HG03469 (cell line): ENCODE results near the gene ASMT.
"Not testable (repeated sequence)": the region's sequence is repeated elsewhere in the genome, so short reads cannot be mapped to it uniquely, and the experiment has no call there.

ENCODE experiments used
- ATAC-seq: cut with Tn5 transposase; IDR thresholded peaks from one replicate; pipeline ENCODE4 v1.9.1; 2021; ENCODE audit warnings: mild to moderate bottlenecking, moderate library complexity, moderate number of reproducible peaks; ENCODE audit not compliant: unreplicated experiment

The ASMT gene

GRCh38 chrX:1614927-1615326 lies at the start of gene ASMT:
Gene ASMT, plus strand, starts transcription at chrX:1615059. Its CDS starts 141 bp downstream, at chrX:1615200.
- no peak for ATAC-seq

- ATAC-seq = not testable (repeated sequence)
These were observed 40.7 kb upstream of the ASMT start for GRCh38 chrX:1574181-1574580.

GRCh38 chrX:1576201-1576992 lies 38.5 kb upstream of the ASMT start:
- ATAC-seq = no peak

- ATAC-seq = no peak
These were observed 37.0 kb upstream of the ASMT start for GRCh38 chrX:1577845-1578244.

- no peak for ATAC-seq
These were observed 36.2 kb upstream of the ASMT start for GRCh38 chrX:1578511-1579173.

GRCh38 chrX:1581132-1581531 lies 33.7 kb upstream of the ASMT start:
- ATAC-seq = no peak

- ATAC-seq = peak; percentile 84
These were observed 32.0 kb upstream of the ASMT start for GRCh38 chrX:1582686-1583437.

- no peak for ATAC-seq
These were observed 30.4 kb upstream of the ASMT start for GRCh38 chrX:1584237-1585011.

GRCh38 chrX:1587161-1587560 lies 27.7 kb upstream of the ASMT start:
- no peak for ATAC-seq

GRCh38 chrX:1589356-1590130 lies 25.3 kb upstream of the ASMT start:
- ATAC-seq = no peak

GRCh38 chrX:1591102-1591862 lies 23.6 kb upstream of the ASMT start, which contains the start of gene AKAP17A:
Gene AKAP17A, plus strand, starts transcription at chrX:1591604. Its CDS starts 1,859 bp downstream, at chrX:1593463.
- peak; percentile 64 for ATAC-seq

GRCh38 chrX:1591863-1592469 lies 22.9 kb upstream of the ASMT start:
- no peak for ATAC-seq

GRCh38 chrX:1592470-1593142 lies 22.3 kb upstream of the ASMT start:
- ATAC-seq = peak; percentile 29

GRCh38 chrX:1593286-1594271 lies 21.3 kb upstream of the ASMT start:
- ATAC-seq = no peak

- ATAC-seq = no peak
These were observed 19.2 kb upstream of the ASMT start for GRCh38 chrX:1595711-1596060.

- ATAC-seq = no peak
These were observed 18.0 kb upstream of the ASMT start for GRCh38 chrX:1596676-1597344.
